K562 (cell line): ENCODE results near the gene PPP3CB. TPM values are rescaled to one million over a fixed set of nuclear protein-coding genes. Genes with fewer than 3 reads are reported as not detected.
A peak's percentile ranks its signal among the peaks of the same experiment; 100 is the strongest.

Experiments
- ATAC-seq: fragments of 200-7000 bp; cut with Tn5 transposase; 3 replicates; pipeline ENCODE4 v1.9.1; 2020; ENCODE audit warnings: moderate library complexity
- BruUV-seq: library from RNA; stranded (reverse); fragments of 400-500 nt; replicated peaks from 2 replicates; lab custom pipeline; 2021; lab: Mats Ljungman, UMichigan
- CTCF ChIA-PET: fragments of 300-600 bp; formaldehyde crosslinking; extraction: SDS; loops from one replicate; lab custom pipeline; 2021; ENCODE audit warnings: low intra/inter-chr PET ratio; lab: Yijun Ruan, JAX
- POLR2A ChIA-PET: fragments of 300-600, 350-650 bp; sonication (Branson Sonifier 250); formaldehyde crosslinking; extraction: SDS; loops from one replicate; lab custom pipeline; 2021; ENCODE audit warnings: antibody characterized with exemption, inconsistent platforms; lab: Yijun Ruan, JAX
- DNase-seq, 4 experiments: peaks; one replicate each; pipeline versions ENCODE4 v3.0.0 to v3.0.0-alpha.2; 2011 to 2018; ENCODE audit warnings: low spot score in 3 of 4, mixed read lengths in 3 of 4; ENCODE audit errors: extremely low read depth in 1 of 4
- FAIRE-seq: peaks from 2 replicates; lab custom pipeline; 2011; peaks lifted over from hg19 to GRCh38; lab: Jason Lieb, UNC
- H2AFZ ChIP-seq: 2 replicates; pipeline ENCODE4 v1.6.0; 2011; ENCODE audit warnings: low read depth, low read length, control low read depth, inconsistent platforms
- H3K27ac ChIP-seq: fragments of 200-600 bp; 3 replicates; pipeline ENCODE4 v1.8.0; 2011; ENCODE audit warnings: low read depth, mild to moderate bottlenecking, control low read depth, inconsistent platforms, low read length, moderate library complexity, mixed read lengths; ENCODE audit errors: extremely low read depth
- H3K27me3 ChIP-seq, 2 experiments: fragments of 300-600 bp in 1 of 2; 2 replicates in 1 of 2; 3 replicates in 1 of 2; pipeline versions ENCODE4 v1.6.0 to v1.8.0; 2011; ENCODE audit warnings: inconsistent platforms in 2 of 2, low read length in 2 of 2, mild to moderate bottlenecking in 1 of 2, mixed read lengths in 1 of 2, moderate library complexity in 1 of 2; ENCODE audit not compliant: control insufficient read depth in 2 of 2, insufficient read depth in 2 of 2
- H3K36me3 ChIP-seq: fragments of 300-600 bp; 3 replicates; pipeline ENCODE4 v1.8.0; 2011; ENCODE audit warnings: mild to moderate bottlenecking, low read length, inconsistent platforms; ENCODE audit not compliant: control insufficient read depth, insufficient read depth
- H3K4me1 ChIP-seq, 2 experiments: fragments of 200-600 bp in 1 of 2; replicated peaks in 1 of 2; 2 replicates in 1 of 2; 3 replicates in 1 of 2; pipeline versions ENCODE4 v1.5.1 to v1.8.0; 2011; ENCODE audit warnings: inconsistent platforms in 2 of 2, low read length in 2 of 2, mild to moderate bottlenecking in 1 of 2, mixed read lengths in 1 of 2, moderate library complexity in 1 of 2; ENCODE audit not compliant: control insufficient read depth in 2 of 2, insufficient read depth in 2 of 2
- H3K4me2 ChIP-seq: 2 replicates; pipeline ENCODE4 v1.6.1; 2011; ENCODE audit warnings: low read length, control low read depth, inconsistent platforms, mixed read lengths; ENCODE audit not compliant: insufficient read depth
- H3K4me3 ChIP-seq: fragments of 200-600 bp; sonication (generic), shearing (Covaris generic); 2 replicates; pipeline ENCODE4 v1.5.1; 2016; ENCODE audit warnings: control low read depth, inconsistent platforms
- H3K79me2 ChIP-seq: fragments of 200-600 bp; 3 replicates; pipeline ENCODE4 v1.8.0; 2011; ENCODE audit warnings: low read length, inconsistent platforms; ENCODE audit not compliant: control insufficient read depth, insufficient read depth
- H3K9ac ChIP-seq, 2 experiments: 2 replicates each; pipeline versions ENCODE4 v1.6.0 to v1.6.1; 2011; ENCODE audit warnings: low read depth in 2 of 2, low read length in 2 of 2, control low read depth in 1 of 2, inconsistent platforms in 1 of 2, mild to moderate bottlenecking in 1 of 2, mixed read lengths in 1 of 2; ENCODE audit not compliant: insufficient read depth in 1 of 2
- H3K9me1 ChIP-seq: one replicate; pipeline ENCODE4 v1.6.0; 2011; ENCODE audit warnings: inconsistent platforms, mild to moderate bottlenecking, low read length, moderate library complexity; ENCODE audit not compliant: control insufficient read depth, insufficient read depth
- H3K9me3 ChIP-seq: replicated peaks from 2 replicates; pipeline ENCODE4 v1.5.1; 2011; ENCODE audit warnings: low read depth, low read length, inconsistent platforms; ENCODE audit not compliant: control insufficient read depth, insufficient read depth
- H4K20me1 ChIP-seq: replicated peaks from 2 replicates; pipeline ENCODE4 v1.6.1; 2011; ENCODE audit warnings: low read length, inconsistent platforms, mixed read lengths; ENCODE audit not compliant: control insufficient read depth, insufficient read depth
- EZH2 ChIP-seq: IDR thresholded peaks from 2 replicates; pipeline ENCODE4 v1.6.1; 2012; ENCODE audit warnings: low read depth, mild to moderate bottlenecking, inconsistent platforms, low read length, borderline replicate concordance
- HBP1 ChIP-seq: fragments of 450-650 bp; formaldehyde crosslinking; IDR thresholded peaks from 2 replicates; pipeline ENCODE4 v1.4.0; 2022; ENCODE audit warnings: missing genetic modification characterization
- SMARCB1 ChIP-seq: IDR thresholded peaks from 2 replicates; pipeline ENCODE4 v1.6.1; 2011; ENCODE audit warnings: improper control_type of control experiment, low read depth; ENCODE audit not compliant: insufficient read length
- TSC22D4 ChIP-seq: fragments of 450-650 bp; IDR thresholded peaks from 2 replicates; pipeline ENCODE4 v1.6.1; 2016; ENCODE audit warnings: missing genetic modification characterization, missing biosample characterization, control low read depth
- WGBS: fragments of 100-300 bp; shearing (Covaris generic); methylation state at CpG from one replicate; pipeline ENCODE4 v1.1.6; 2016; ENCODE audit warnings: low coverage, mixed read lengths; ENCODE audit not compliant: insufficient coverage; ENCODE audit errors: missing lambda C conversion rate; 5-methylcytosine and 5-hydroxymethylcytosine counted together
- in situ Hi-C: fragments of 300-500 bp; cut with MboI; formaldehyde crosslinking; loops from 4 replicates; pipeline ENCODE4 v1.15.0; 2018; ENCODE audit warnings: inconsistent platforms, mixed read lengths
- intact Hi-C: fragments of 100-400 bp; cut with micrococcal nuclease; formaldehyde crosslinking; loops from 2 replicates; pipeline ENCODE4 v1.14.2; 2022
- polyA plus RNA-seq, 8 experiments: library from polyadenylated mRNA; depleted of rRNA in 4 of 8; stranded (reverse) in 5 of 8; unstranded in 3 of 8; fragments of >200 nt; fragmentation: Nextera tagmentation in 2 of 8; fragmentation: Illumina TruSeq in 1 of 8; extraction: Ambion mirVana in 2 of 8; extraction: Trizol in 1 of 8; gene quantifications; 2 replicates each; pipeline versions ENCODE4 v1.2.1 to v1.2.3, GENCODE V29; 2011 to 2014; ENCODE audit warnings: inconsistent platforms in 1 of 8, missing spikeins in 1 of 8
- total RNA-seq, 7 experiments: library from RNA; depleted of rRNA in 6 of 7; stranded (reverse); fragments of >200 nt in 6 of 7; fragmentation: Illumina TruSeq in 2 of 7; extraction: Trizol in 2 of 7; gene quantifications; 2 replicates each; pipeline versions ENCODE4 v1.2.1 to v1.2.3, GENCODE V29; 2011 to 2021; ENCODE audit warnings: low replicate concordance in 1 of 7

PPP3CB gene
- total and polyA plus RNA-seq, 9 of the 15 experiments (the other 6 are each of a cell fraction or from before 2014, with no cell fraction given) = 9.6 to 27.6 (median 17.8) TPM

- TF ChIP-seq HBP1 (CRISPR knock-in tag) (0 out of 2 replicates have a peak, but pooled peaks have one; percentile 51), TSC22D4 (tag) (no peak)
These were observed 1.6 kb downstream of the PPP3CB start (continued) for GRCh38 chr10:73494213-73494612.

GRCh38 chr10:73493781-73494180 is 2.0 kb downstream of the PPP3CB start:
- H3K36me3 ChIP-seq = 0 out of 3 replicates have a peak, but pooled peaks cover 5% of the 10 kb centered on the region
- ChIA-PET POLR2A (interaction anchor here (0.6 to 1.5 kb wide), 6 partner anchors 12 to 413 kb away, joined by 3 to 4 read pairs (median 3); no protein-coding TSS in a partner anchor), CTCF (interaction anchor here (0.6 kb wide), 1 partner anchor 1049 kb away, joined by 3 read pairs; no protein-coding TSS in a partner anchor)
- TF ChIP-seq SMARCB1 = peak; percentile 22
- TF ChIP-seq EZH2 = no peak
- ATAC-seq (no peak), DNase-seq (no peak), FAIRE-seq (no peak)
- no peak overlapping the region for H3K27ac ChIP-seq
- H3K4me3 ChIP-seq = no peak overlapping the region
- BruUV-seq = no TSS peak
- H3K9me3 ChIP-seq = no peaks in the 10 kb centered on the region
- H3K27me3 ChIP-seq = no peaks in the 10 kb centered on the region
- peaks cover 10 to 12% of the 10 kb centered on the region in 2 experiments; a peak in 4 of 5 replicates for H3K4me1 ChIP-seq
- peaks cover 66% of the 10 kb centered on the region for H3K79me2 ChIP-seq
- H3K4me2 ChIP-seq = peak overlapping the region; percentile 16
- in situ Hi-C loops = no loop called here
- intact Hi-C loops = no loop called here
- H3K9ac ChIP-seq = no peak overlapping the region
- WGBS = 26% methylated on average over 2 of the region's 2 CpGs
- no peaks in the 10 kb centered on the region for H3K9me1 ChIP-seq
- no peak overlapping the region for H2AFZ ChIP-seq
- no peaks in the 10 kb centered on the region for H4K20me1 ChIP-seq
